IMR-90 (cell line): Measurements from ENCODE around the gene RAB14. TPM values are rescaled to one million over a fixed set of nuclear protein-coding genes. Genes with fewer than 3 reads are reported as not detected.

Experiments used
- ATAC-seq: fragments of 200-7000 bp; cut with Tn5 transposase; 2 replicates; pipeline ENCODE4 v1.9.1; 2020; ENCODE audit warnings: low read depth, mild to moderate bottlenecking, moderate library complexity
- BruUV-seq: library from RNA; stranded (reverse); fragments of 400-500 nt; replicated peaks from 2 replicates; lab custom pipeline; 2021; lab: Mats Ljungman, UMichigan
- CTCF ChIA-PET: fragments of 300-600 bp; formaldehyde crosslinking; extraction: SDS; loops from one replicate; lab custom pipeline; 2021; ENCODE audit warnings: antibody characterized with exemption; lab: Yijun Ruan, JAX
- POLR2A ChIA-PET: fragments of 300-600 bp; sonication (Branson Sonifier 250); formaldehyde crosslinking; loops from one replicate; lab custom pipeline; 2022; ENCODE audit warnings: antibody characterized with exemption; ENCODE audit not compliant: unreplicated experiment; lab: Charles Lee
- DNase-seq: peaks from one replicate; pipeline ENCODE4 v3.0.0; 2013
- H2AFZ ChIP-seq: replicated peaks from 2 replicates; pipeline ENCODE3; 2013; ENCODE audit warnings: low read length, mild to moderate bottlenecking; ENCODE audit not compliant: poor library complexity
- H2AK5ac ChIP-seq: 2 replicates; pipeline ENCODE4 v1.6.1; 2013; ENCODE audit warnings: low read depth, low read length, inconsistent platforms
- H2AK9ac ChIP-seq: replicated peaks from 2 replicates; pipeline ENCODE3; 2013; ENCODE audit warnings: mild to moderate bottlenecking, low read depth, low read length, moderate library complexity; ENCODE audit not compliant: poor library complexity
- H2BK120ac ChIP-seq: 2 replicates; pipeline ENCODE4 v1.6.1; 2013; ENCODE audit warnings: low read depth, low read length, inconsistent platforms
- H2BK15ac ChIP-seq: 3 replicates; pipeline ENCODE4 v1.6.1; 2013; ENCODE audit warnings: low read depth, low read length, inconsistent platforms
- H2BK20ac ChIP-seq: 2 replicates; pipeline ENCODE4 v1.6.1; 2013; ENCODE audit warnings: low read depth, mild to moderate bottlenecking, inconsistent platforms, low read length, moderate library complexity
- H2BK5ac ChIP-seq: 2 replicates; pipeline ENCODE4 v1.6.1; 2013; ENCODE audit warnings: mild to moderate bottlenecking, low read depth, low read length, inconsistent platforms; ENCODE audit not compliant: poor library complexity, severe bottlenecking
- H3K14ac ChIP-seq: replicated peaks from 2 replicates; pipeline ENCODE4 v1.6.1; 2013; ENCODE audit warnings: low read depth, low read length, inconsistent platforms
- H3K18ac ChIP-seq: 2 replicates; pipeline ENCODE4 v1.6.1; 2013; ENCODE audit warnings: low read depth, low read length, control low read depth
- H3K23ac ChIP-seq: 2 replicates; pipeline ENCODE4 v1.6.1; 2013; ENCODE audit warnings: low read depth, low read length, inconsistent platforms
- H3K27ac ChIP-seq: 2 replicates; pipeline ENCODE4 v1.5.1; 2013; ENCODE audit warnings: mild to moderate bottlenecking, control low read depth, low read length; ENCODE audit not compliant: insufficient read depth
- H3K27me3 ChIP-seq: 2 replicates; pipeline ENCODE4 v1.6.1; 2013; ENCODE audit warnings: low read length; ENCODE audit not compliant: control insufficient read depth, insufficient read depth
- H3K36me3 ChIP-seq: 2 replicates; pipeline ENCODE4 v1.6.1; 2013; ENCODE audit warnings: low read length, mixed read lengths; ENCODE audit not compliant: control insufficient read depth, insufficient read depth
- H3K4ac ChIP-seq: 2 replicates; pipeline ENCODE4 v1.6.1; 2013; ENCODE audit warnings: low read depth, low read length, inconsistent platforms
- H3K4me1 ChIP-seq: 2 replicates; pipeline ENCODE4 v1.6.1; 2013; ENCODE audit warnings: low read length, mixed read lengths; ENCODE audit not compliant: control insufficient read depth, insufficient read depth
- H3K4me2 ChIP-seq: 2 replicates; pipeline ENCODE4 v1.6.1; 2013; ENCODE audit warnings: low read depth, mild to moderate bottlenecking, control low read depth, low read length, moderate library complexity
- H3K4me3 ChIP-seq: 2 replicates; pipeline ENCODE4 v1.5.1; 2013; ENCODE audit warnings: low read depth, mild to moderate bottlenecking, control low read depth, low read length, moderate library complexity; ENCODE audit not compliant: insufficient read depth
- H3K56ac ChIP-seq: 2 replicates; pipeline ENCODE4 v1.6.1; 2013; ENCODE audit warnings: low read length, inconsistent platforms; ENCODE audit not compliant: insufficient read depth; ENCODE audit errors: extremely low read depth
- H3K79me1 ChIP-seq, 2 experiments: 2 replicates each; pipeline ENCODE4 v1.6.1; 2013; ENCODE audit warnings: low read length in 2 of 2, inconsistent platforms in 1 of 2, low read depth in 1 of 2
- H3K9ac ChIP-seq: 2 replicates; pipeline ENCODE4 v1.6.1; 2013; ENCODE audit warnings: low read depth, low read length, control low read depth
- H3K9me1 ChIP-seq: 2 replicates; pipeline ENCODE4 v1.6.1; 2013; ENCODE audit warnings: low read length, inconsistent platforms; ENCODE audit not compliant: insufficient read depth
- H3K9me3 ChIP-seq: 2 replicates; pipeline ENCODE4 v1.6.1; 2013; ENCODE audit warnings: low read length; ENCODE audit not compliant: control insufficient read depth, insufficient read depth
- H4K20me1 ChIP-seq: 2 replicates; pipeline ENCODE4 v1.6.1; 2013; ENCODE audit warnings: low read length, inconsistent platforms; ENCODE audit not compliant: insufficient read depth
- H4K5ac ChIP-seq: 2 replicates; pipeline ENCODE4 v1.6.1; 2013; ENCODE audit warnings: mild to moderate bottlenecking, low read depth, low read length, control low read depth
- H4K8ac ChIP-seq, 2 experiments: 2 replicates each; pipeline ENCODE4 v1.6.1; 2013; ENCODE audit warnings: low read depth in 2 of 2, low read length in 2 of 2, control low read depth in 1 of 2, inconsistent platforms in 1 of 2
- H4K91ac ChIP-seq: 2 replicates; pipeline ENCODE4 v1.6.1; 2013; ENCODE audit warnings: low read depth, low read length, inconsistent platforms; ENCODE audit not compliant: insufficient read depth
- BHLHE40 ChIP-seq: fragments of 150-350 bp; IDR thresholded peaks from 2 replicates; pipeline ENCODE4 v1.6.1; 2016; ENCODE audit warnings: mild to moderate bottlenecking, low read depth, low read length
- MAFK ChIP-seq: IDR thresholded peaks from 2 replicates; pipeline ENCODE4 v1.6.1; 2012; ENCODE audit warnings: low read depth, low read length, improper control_type of control experiment
- NFE2L2 ChIP-seq: fragments of 150-350 bp; IDR thresholded peaks from 2 replicates; pipeline ENCODE4 v1.6.1; 2016; ENCODE audit warnings: low read depth, mild to moderate bottlenecking, low read length
- WGBS, 2 experiments: methylation state at CpG; one replicate each; pipeline versions ENCODE4 v1.1.5 to v1.1.7; 2013; ENCODE audit warnings: missing lambda C conversion rate in 2 of 2; ENCODE audit not compliant: insufficient read length in 1 of 2; ENCODE audit errors: extremely low coverage in 2 of 2; 5-methylcytosine and 5-hydroxymethylcytosine counted together
- dilution Hi-C: fragments of 300-500 bp; cut with HindIII; formaldehyde crosslinking; loops from one replicate; pipeline ENCODE4 v1.14.3; 2018; ENCODE audit warnings: low sequenced_read_pairs; ENCODE audit not compliant: unreplicated experiment
- in situ Hi-C: fragments of 300-500 bp; cut with MboI; formaldehyde crosslinking; loops from 3 replicates; pipeline ENCODE4 v1.14.3; 2019; ENCODE audit warnings: low sequenced_read_pairs, inconsistent platforms, mixed read lengths
- intact Hi-C: fragments of 100-400 bp; cut with micrococcal nuclease; formaldehyde crosslinking; loops from 2 replicates; pipeline ENCODE4 v1.10.0; 2022
- polyA plus RNA-seq, 3 experiments: library from polyadenylated mRNA; depleted of rRNA; stranded (reverse); fragments of >200 nt; gene quantifications; 2 replicates each; pipeline ENCODE4 v1.2.3, GENCODE V29; 2012; ENCODE audit warnings: low replicate concordance in 1 of 3
- total RNA-seq: library from RNA; depleted of rRNA; stranded (reverse); fragments of >200 nt; gene quantifications from 2 replicates; pipeline ENCODE4 v1.2.3, GENCODE V29; 2012

The RAB14 gene
- total and polyA plus RNA-seq, 2 of the 4 experiments (the other 2 are of a cell fraction), result 20.1 to 29.3 TPM

DNA sequence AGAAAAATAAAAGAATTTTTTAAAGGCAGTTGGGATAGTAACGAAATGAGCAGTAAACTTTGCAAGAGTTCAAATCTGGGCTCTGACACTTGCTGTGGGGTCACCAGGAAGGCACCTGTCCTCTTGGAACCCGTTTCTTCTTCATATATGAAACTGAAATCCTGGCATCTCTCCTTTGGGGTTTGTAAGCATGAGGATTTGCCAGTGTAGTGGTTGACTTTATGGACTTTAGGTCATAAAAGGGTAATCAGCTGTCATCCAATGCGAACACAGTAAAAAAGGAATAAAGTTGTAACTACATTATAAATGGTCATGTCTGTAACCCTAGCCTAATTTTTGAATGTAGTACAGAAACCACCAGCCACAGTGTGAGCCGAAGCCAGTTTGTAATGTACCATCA is 1.3 kb downstream of the RAB14 start:
- H2BK120ac ChIP-seq, result no peak overlapping the region
- BruUV-seq, result no TSS peak
- peak overlapping the region; percentile 91 for H3K23ac ChIP-seq
- H3K9ac ChIP-seq, result peak overlapping the region; percentile 75
- H2BK5ac ChIP-seq, result no peak overlapping the region
- H3K9me3 ChIP-seq, result no peaks in the 10 kb centered on the region
- H2BK20ac ChIP-seq, result no peak overlapping the region
- in situ Hi-C loops (no loop called here), dilution Hi-C loops (no loop called here), intact Hi-C loops (no loop called here)
- peak overlapping the region; percentile 77 for H3K4me3 ChIP-seq
- no peak overlapping the region for H4K8ac ChIP-seq
- H2AFZ ChIP-seq, result no peak overlapping the region
- ChIA-PET CTCF (no interaction called here), POLR2A (no interaction called here)
- H3K4me2 ChIP-seq, result peak overlapping the region; percentile 100
- no peak overlapping the region; the same call in 1 of the 2 replicates for H3K18ac ChIP-seq
- no peak overlapping the region for H4K5ac ChIP-seq
- peak overlapping the region; percentile 59; the same call in 1 of the 2 replicates for H2AK5ac ChIP-seq
- H3K9me1 ChIP-seq, result peaks cover 10% of the 10 kb centered on the region
- peaks cover 4 to 24% of the 10 kb centered on the region in 2 experiments; a peak in 3 of 4 replicates for H3K79me1 ChIP-seq
- H3K4me1 ChIP-seq, result peaks cover 9% of the 10 kb centered on the region
- peak overlapping the region; percentile 44; the same call in 1 of the 2 replicates for H3K56ac ChIP-seq
- H4K20me1 ChIP-seq, result peaks cover 60% of the 10 kb centered on the region
- H3K14ac ChIP-seq, result peak overlapping the region; percentile 73
- H2AK9ac ChIP-seq, result no peak overlapping the region
- no peak overlapping the region for H4K91ac ChIP-seq
- no peak for ATAC-seq
- no peak for TF ChIP-seq NFE2L2
- no peak for TF ChIP-seq BHLHE40
- TF ChIP-seq MAFK, result no peak
- H3K27ac ChIP-seq, result peak overlapping the region; percentile 36
- WGBS, 2 experiments, result 17% methylated on average over 1 of the region's 4 CpGs; no CpG with 5 or more reads in 1 of the 2 experiments
- H2BK15ac ChIP-seq, result no peak overlapping the region
- H3K27me3 ChIP-seq, result no peaks in the 10 kb centered on the region
- DNase-seq, result no peak
- H3K4ac ChIP-seq, result 0 out of 2 replicates have a peak overlapping the region, but pooled peaks have one; percentile 7
- no peaks in the 10 kb centered on the region; the same call in 1 of the 2 replicates for H3K36me3 ChIP-seq
